H1 (cell line): ENCODE measurements around the gene PRDX5. TPM values are rescaled to one million over a fixed set of nuclear protein-coding genes. Genes with fewer than 3 reads are reported as not detected.

Source experiments
- CTCF ChIA-PET: fragments of 300-600 bp; sonication (Branson Sonifier 250); formaldehyde crosslinking; loops from one replicate; lab custom pipeline; 2021; ENCODE audit not compliant: partially characterized antibody; lab: Charles Lee
- POLR2A ChIA-PET: fragments of 300-600 bp; sonication (Branson Sonifier 250); formaldehyde crosslinking; loops from one replicate; lab custom pipeline; 2021; ENCODE audit warnings: inconsistent platforms; ENCODE audit not compliant: partially characterized antibody; lab: Charles Lee
- DNase-seq, 2 experiments: peaks; one replicate each; pipeline versions ENCODE4 v3.0.0 to v3.0.0-alpha.2; 2010 to 2022; ENCODE audit warnings: low spot score in 2 of 2, low read depth in 1 of 2, mixed read lengths in 1 of 2
- FAIRE-seq: peaks from 2 replicates; lab custom pipeline; 2011; peaks lifted over from hg19 to GRCh38; lab: Jason Lieb, UNC
- H2AFZ ChIP-seq: 2 replicates; pipeline ENCODE4 v1.8.1; 2012; ENCODE audit warnings: low read length, inconsistent platforms
- H2AK5ac ChIP-seq: 2 replicates; pipeline ENCODE4 v1.6.1; 2013; ENCODE audit warnings: low read depth, low read length
- H2BK120ac ChIP-seq: replicated peaks from 2 replicates; pipeline ENCODE3; 2013; ENCODE audit warnings: low read depth, low read length, inconsistent platforms
- H2BK12ac ChIP-seq: 2 replicates; pipeline ENCODE4 v1.6.1; 2013; ENCODE audit warnings: low read depth, low read length
- H2BK15ac ChIP-seq: 2 replicates; pipeline ENCODE4 v1.6.1; 2013; ENCODE audit warnings: low read length
- H2BK20ac ChIP-seq: 2 replicates; pipeline ENCODE4 v1.6.1; 2013; ENCODE audit warnings: low read length
- H2BK5ac ChIP-seq: 2 replicates; pipeline ENCODE4 v1.6.1; 2013; ENCODE audit warnings: low read depth, low read length
- H3K14ac ChIP-seq: 2 replicates; pipeline ENCODE4 v1.6.1; 2013; ENCODE audit warnings: inconsistent platforms; ENCODE audit not compliant: insufficient read length
- H3K18ac ChIP-seq: 2 replicates; pipeline ENCODE4 v1.6.1; 2013; ENCODE audit warnings: low read length; ENCODE audit errors: extremely low read depth
- H3K23ac ChIP-seq: 2 replicates; pipeline ENCODE4 v1.6.1; 2013; ENCODE audit warnings: inconsistent platforms; ENCODE audit not compliant: insufficient read length
- H3K23me2 ChIP-seq: 2 replicates; pipeline ENCODE4 v1.6.1; 2013; ENCODE audit warnings: low read depth, low read length
- H3K27ac ChIP-seq: 2 replicates; pipeline ENCODE4 v1.6.1; 2011; ENCODE audit warnings: low read depth, low read length, inconsistent platforms
- H3K27me3 ChIP-seq, 4 experiments: replicated peaks in 1 of 4; 1 replicate in 1 of 4; 2 replicates in 3 of 4; pipeline versions ENCODE4 v1.6.1 to v1.8.1; 2011 to 2013; ENCODE audit warnings: low read length in 3 of 4, mild to moderate bottlenecking in 3 of 4, inconsistent platforms in 2 of 4, mixed read lengths in 2 of 4, moderate library complexity in 1 of 4; ENCODE audit not compliant: control insufficient read depth in 3 of 4, insufficient read depth in 3 of 4; ENCODE audit errors: extremely low read depth in 1 of 4
- H3K36me3 ChIP-seq, 4 experiments: 2 replicates each; pipeline versions ENCODE4 v1.6.1 to v1.8.1; 2011 to 2013; ENCODE audit warnings: mild to moderate bottlenecking in 4 of 4, low read length in 3 of 4, moderate library complexity in 2 of 4, control low read depth in 1 of 4, inconsistent platforms in 1 of 4; ENCODE audit not compliant: insufficient read depth in 4 of 4, control insufficient read depth in 2 of 4
- H3K4ac ChIP-seq: replicated peaks from 2 replicates; pipeline ENCODE3; 2013; ENCODE audit warnings: low read length, low read depth, mixed read lengths, inconsistent platforms; ENCODE audit not compliant: insufficient read length
- H3K4me1 ChIP-seq, 4 experiments: replicated peaks in 1 of 4; 1 replicate in 1 of 4; 2 replicates in 3 of 4; pipeline versions ENCODE4 v1.6.1 to v1.8.1; 2011 to 2013; ENCODE audit warnings: low read length in 3 of 4, inconsistent platforms in 2 of 4, mixed read lengths in 1 of 4; ENCODE audit not compliant: insufficient read depth in 4 of 4, control insufficient read depth in 3 of 4
- H3K4me2 ChIP-seq, 2 experiments: 2 replicates each; pipeline versions ENCODE4 v1.6.1 to v1.8.1; 2011 to 2013; ENCODE audit warnings: low read depth in 2 of 2, low read length in 2 of 2, control low read depth in 1 of 2, inconsistent platforms in 1 of 2, mild to moderate bottlenecking in 1 of 2; ENCODE audit not compliant: insufficient read depth in 1 of 2
- H3K4me3 ChIP-seq, 4 experiments: fragments of 200-600, 300-600 bp in 1 of 4; sonication (generic), shearing (Covaris generic), sonication (Bioruptor Twin) in 1 of 4; 2 replicates each; pipeline versions ENCODE4 v1.5.1 to v1.8.1; 2011 to 2016; ENCODE audit warnings: low read length in 4 of 4, low read depth in 3 of 4, control low read depth in 2 of 4, inconsistent platforms in 2 of 4, mild to moderate bottlenecking in 2 of 4, mixed read lengths in 1 of 4, moderate library complexity in 1 of 4; ENCODE audit not compliant: insufficient read depth in 2 of 4; ENCODE audit errors: extremely low read depth in 1 of 4
- H3K56ac ChIP-seq: replicated peaks from 2 replicates; pipeline ENCODE3; 2013; ENCODE audit warnings: low read depth, mild to moderate bottlenecking, mixed read lengths, low read length, inconsistent platforms; ENCODE audit not compliant: insufficient read length
- H3K79me1 ChIP-seq: 2 replicates; pipeline ENCODE4 v1.6.1; 2013; ENCODE audit warnings: low read depth, low read length, control low read depth
- H3K79me2 ChIP-seq, 2 experiments: 2 replicates each; pipeline versions ENCODE4 v1.6.1 to v1.8.1; 2012 to 2013; ENCODE audit warnings: low read length in 2 of 2, mild to moderate bottlenecking in 2 of 2, inconsistent platforms in 1 of 2; ENCODE audit not compliant: insufficient read depth in 2 of 2, control insufficient read depth in 1 of 2
- H3K9ac ChIP-seq, 4 experiments: replicated peaks in 1 of 4; 1 replicate in 1 of 4; 2 replicates in 3 of 4; pipeline versions ENCODE4 v1.6.1 to v1.8.1; 2011 to 2013; ENCODE audit warnings: low read depth in 3 of 4, low read length in 3 of 4, control low read depth in 2 of 4, mild to moderate bottlenecking in 2 of 4, moderate library complexity in 2 of 4, inconsistent platforms in 1 of 4; ENCODE audit errors: extremely low read depth in 1 of 4
- H3K9me3 ChIP-seq, 2 experiments: 2 replicates each; pipeline versions ENCODE4 v1.6.1 to v1.8.1; 2012 to 2013; ENCODE audit warnings: mild to moderate bottlenecking in 2 of 2, moderate library complexity in 2 of 2, control low read depth in 1 of 2, inconsistent platforms in 1 of 2, low read depth in 1 of 2, low read length in 1 of 2, mixed read lengths in 1 of 2; ENCODE audit not compliant: insufficient read depth in 2 of 2
- H4K20me1 ChIP-seq, 2 experiments: replicated peaks in 1 of 2; 2 replicates each; pipeline versions ENCODE3 to v1.8.1; 2011 to 2013; ENCODE audit warnings: inconsistent platforms in 2 of 2, low read length in 2 of 2, mild to moderate bottlenecking in 1 of 2; ENCODE audit not compliant: insufficient read depth in 2 of 2, control insufficient read depth in 1 of 2
- H4K5ac ChIP-seq: 2 replicates; pipeline ENCODE4 v1.6.1; 2013; ENCODE audit warnings: low read length, low read depth, mixed read lengths, inconsistent platforms; ENCODE audit not compliant: insufficient read length
- H4K8ac ChIP-seq: 2 replicates; pipeline ENCODE4 v1.8.0; 2013; ENCODE audit warnings: mild to moderate bottlenecking, moderate library complexity, low read length, inconsistent platforms; ENCODE audit not compliant: insufficient read depth; ENCODE audit errors: extremely low read depth
- H4K91ac ChIP-seq: replicated peaks from 2 replicates; pipeline ENCODE3; 2013; ENCODE audit warnings: low read length, mixed read lengths, inconsistent platforms; ENCODE audit not compliant: insufficient read length
- CEBPB ChIP-seq: IDR thresholded peaks from 2 replicates; pipeline ENCODE4 v1.6.1; 2012; ENCODE audit warnings: low read depth, low read length
- TBP ChIP-seq: IDR thresholded peaks from 2 replicates; pipeline ENCODE4 v1.6.1; 2011; ENCODE audit warnings: low read depth, low read length, improper control_type of control experiment
- WGBS, 2 experiments: shearing (Covaris generic) in 1 of 2; methylation state at CpG; one replicate each; pipeline versions ENCODE4 v1.1.6 to v1.1.7; 2013 to 2015; ENCODE audit warnings: low lambda C conversion rate in 2 of 2, mixed read lengths in 2 of 2, inconsistent platforms in 1 of 2, low coverage in 1 of 2, missing lambda C conversion rate in 1 of 2; ENCODE audit not compliant: insufficient replicate concordance in 2 of 2, insufficient coverage in 1 of 2, insufficient read length in 1 of 2; ENCODE audit errors: extremely low coverage in 1 of 2, missing lambda C conversion rate in 1 of 2; 5-methylcytosine and 5-hydroxymethylcytosine counted together
- polyA plus RNA-seq, 7 experiments: library from polyadenylated mRNA; depleted of rRNA in 3 of 7; stranded (reverse) in 5 of 7; unstranded in 2 of 7; fragments of >200 nt in 5 of 7; fragments of 200-250 nt in 2 of 7; gene quantifications; 1 replicate in 5 of 7; 2 replicates in 1 of 7; 4 replicates in 1 of 7; pipeline versions ENCODE4 v1.2.1 to v1.2.3, GENCODE V29; 2011 to 2013; ENCODE audit warnings: missing spikeins in 2 of 7, mixed read lengths in 2 of 7
- total RNA-seq: library from RNA; stranded (reverse); fragmentation: NEBNext Ultra II Directional; extraction: Animal tissue kit (Norgen Biotek cat#: 25700); gene quantifications from 2 replicates; pipeline ENCODE4 v1.2.1, GENCODE V29; 2021

The PRDX5 gene
- total and polyA plus RNA-seq, 2 of the 8 experiments (the other 6 are each of a cell fraction or from before 2014, with no cell fraction given), result 201 to 582 TPM

DNA sequence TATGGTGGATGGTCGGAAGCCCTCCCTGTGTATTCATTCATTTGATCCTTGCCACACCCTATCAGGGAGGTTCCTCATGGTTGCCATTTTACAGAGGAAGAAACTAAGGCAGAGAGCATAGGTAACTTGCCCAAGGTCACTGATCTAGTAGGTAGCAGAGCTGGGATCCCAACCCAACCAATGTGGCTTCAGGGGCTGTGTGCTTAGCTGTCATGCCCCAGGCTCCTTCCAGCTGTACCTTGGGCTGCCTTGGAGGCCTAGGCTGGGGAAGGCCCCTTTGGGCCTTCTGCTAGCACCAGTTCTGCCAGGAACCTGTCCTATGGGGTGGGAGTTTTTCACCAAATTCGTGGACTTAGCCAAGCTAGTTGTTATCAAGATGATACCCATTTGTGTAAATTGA lies 42.1 kb upstream of the PRDX5 start:
- Histone ChIP-seq H2BK15ac (no peak overlapping the region), H3K4me3 (no peak overlapping the region), H3K14ac (no peak overlapping the region), H2BK12ac (no peak overlapping the region), H2AFZ (no peak overlapping the region), H3K36me3 (no peaks in the 10 kb centered on the region; a peak in 1 of 8 replicates), H4K8ac (no peak overlapping the region), H3K27ac (no peak overlapping the region), H3K79me1 (no peaks in the 10 kb centered on the region; the same call in 1 of the 2 replicates), H4K20me1 (no peaks in the 10 kb centered on the region), H3K23ac (no peak overlapping the region), H3K23me2 (no peaks in the 10 kb centered on the region), H3K4ac (no peak overlapping the region), H3K56ac (no peak overlapping the region), H2AK5ac (no peak overlapping the region), H3K27me3 (no peaks in the 10 kb centered on the region), H3K4me2 (no peak overlapping the region), H3K9ac (no peak overlapping the region), H2BK20ac (no peak overlapping the region), H3K18ac (no peak overlapping the region), H4K91ac (no peak overlapping the region), H3K9me3 (no peaks in the 10 kb centered on the region), H2BK5ac (peak overlapping the region; percentile 35; the same call in 1 of the 2 replicates), H3K79me2 (0 out of 4 replicates have a peak, but pooled peaks cover 0 to 4% of the 10 kb centered on the region in 2 experiments), H3K4me1 (peaks cover 0 to 5% (median 2%) of the 10 kb centered on the region in 4 experiments; a peak in 1 of 7 replicates), H2BK120ac (no peak overlapping the region), H4K5ac (no peak overlapping the region)
- 81% methylated on average over 2 of the region's 2 CpGs; no CpG with 5 or more reads in 1 of the 2 experiments for WGBS, 2 experiments
- CTCF ChIA-PET, result interaction anchor here (0.6 to 13.7 kb wide), 8 partner anchors 13 to 1890 kb away, joined by 3 to 168 read pairs (median 4); partner anchors contain the start of genes CATSPERZ, ESRRA and PLCB3
- DNase-seq (no peak), FAIRE-seq (no peak)
- POLR2A ChIA-PET, result interaction anchor here (0.6 to 0.8 kb wide), 2 partner anchors 18 to 32 kb away, joined by 3 read pairs; no protein-coding TSS in a partner anchor
- TF ChIP-seq TBP, result no peak
- TF ChIP-seq CEBPB, result no peak
